Hepatocyte (in vitro differentiated cells): ENCODE results near the gene LRRC51. TPM values are rescaled to one million over a fixed set of nuclear protein-coding genes. Genes with fewer than 3 reads are reported as not detected.

Experiments
- DNase-seq: peaks from one replicate; pipeline ENCODE4 v3.0.0-alpha.2; 2016; ENCODE audit warnings: low spot score
- H2AFZ ChIP-seq: fragments of 200-600 bp; sonication (generic); 2 replicates; pipeline ENCODE4 v1.6.0; 2016; ENCODE audit warnings: antibody characterized with exemption, mild to moderate bottlenecking
- H3K27ac ChIP-seq: fragments of 200-600 bp; sonication (generic); 2 replicates; pipeline ENCODE4 v1.5.1; 2016; ENCODE audit warnings: mild to moderate bottlenecking
- H3K27me3 ChIP-seq: fragments of 200-600 bp; sonication (generic); 2 replicates; pipeline ENCODE4 v1.6.1; 2016
- H3K36me3 ChIP-seq: fragments of 200-600 bp; sonication (generic); replicated peaks from 2 replicates; pipeline ENCODE4 v1.5.1; 2016; ENCODE audit warnings: low read depth; ENCODE audit not compliant: insufficient read depth
- H3K4me1 ChIP-seq: fragments of 200-600 bp; sonication (generic); 2 replicates; pipeline ENCODE4 v1.5.1; 2016; ENCODE audit warnings: mild to moderate bottlenecking, moderate library complexity; ENCODE audit not compliant: insufficient read depth
- H3K4me2 ChIP-seq: fragments of 200-600 bp; sonication (generic); 2 replicates; pipeline ENCODE4 v1.6.0; 2016
- H3K4me3 ChIP-seq: fragments of 200-600 bp; sonication (generic); 2 replicates; pipeline ENCODE4 v1.5.1; 2016; ENCODE audit warnings: mild to moderate bottlenecking
- H3K79me2 ChIP-seq: fragments of 200-600 bp; sonication (generic); 2 replicates; pipeline ENCODE4 v1.6.0; 2017; ENCODE audit warnings: mild to moderate bottlenecking
- H3K9me2 ChIP-seq: fragments of 200-600 bp; sonication (generic); replicated peaks from 2 replicates; pipeline ENCODE4 v1.6.0; 2017; ENCODE audit warnings: mild to moderate bottlenecking; ENCODE audit not compliant: insufficient read depth
- H3K9me3 ChIP-seq: fragments of 200-600 bp; sonication (generic); 2 replicates; pipeline ENCODE4 v1.5.1; 2016; ENCODE audit warnings: low read depth, mild to moderate bottlenecking
- H4K20me1 ChIP-seq: fragments of 200-600 bp; sonication (generic); 2 replicates; pipeline ENCODE4 v1.6.0; 2016; ENCODE audit warnings: mild to moderate bottlenecking; ENCODE audit not compliant: insufficient read depth, poor library complexity, severe bottlenecking
- CTCF ChIP-seq: fragments of 200-600 bp; sonication (generic); IDR thresholded peaks from 2 replicates; pipeline ENCODE4 v1.5.1; 2016; ENCODE audit warnings: antibody characterized with exemption, mild to moderate bottlenecking; ENCODE audit not compliant: poor library complexity
- EZH2 ChIP-seq: fragments of 200-600 bp; sonication (generic); IDR thresholded peaks from 2 replicates; pipeline ENCODE4 v1.6.1; 2016; ENCODE audit warnings: antibody characterized with exemption, mild to moderate bottlenecking, borderline replicate concordance
- EZH2phosphoT487 ChIP-seq: fragments of 200-600 bp; sonication (generic); IDR thresholded peaks from one replicate; pipeline ENCODE4 v1.6.1; 2018; ENCODE audit warnings: antibody characterized with exemption, mild to moderate bottlenecking, low read depth, moderate library complexity; ENCODE audit not compliant: unreplicated experiment, severe bottlenecking
- WGBS: methylation state at CpG from one replicate; pipeline ENCODE4 v1.1.6; 2016; ENCODE audit warnings: low lambda C conversion rate; ENCODE audit errors: missing lambda C conversion rate; 5-methylcytosine and 5-hydroxymethylcytosine counted together
- polyA plus RNA-seq: library from polyadenylated mRNA; unstranded; fragments of >200 nt; fragmentation: Nextera tagmentation; extraction: Ambion mirVana; gene quantifications from 2 replicates; pipeline ENCODE4 v1.2.1, GENCODE V29; 2016
- total RNA-seq: library from RNA; depleted of rRNA; stranded (reverse); fragments of >200 nt; gene quantifications from 2 replicates; pipeline ENCODE4 v1.2.3, GENCODE V29; 2014

The LRRC51 gene
- total and polyA plus RNA-seq, 2 experiments from 2014 or later, result 2.1 to 3.7 TPM

GRCh38 chr11:72079819-72080325, 778 bp upstream of the LRRC51 start:
- TF ChIP-seq CTCF (no peak), EZH2 (no peak), EZH2phosphoT487 (no peak)
- peak; percentile 27 for DNase-seq
- WGBS, result 7% methylated on average over 12 of the region's 16 CpGs
- no peaks in the 10 kb centered on the region for H3K36me3 ChIP-seq
- peaks cover 14% of the 10 kb centered on the region for H3K4me1 ChIP-seq
- no peaks in the 10 kb centered on the region for H3K9me2 ChIP-seq
- peak overlapping the region; percentile 47 for H3K27ac ChIP-seq
- H4K20me1 ChIP-seq, result no peaks in the 10 kb centered on the region
- H3K4me2 ChIP-seq, result peak overlapping the region; percentile 90
- no peaks in the 10 kb centered on the region for H3K9me3 ChIP-seq
- peak overlapping the region; percentile 26 for H3K4me3 ChIP-seq
- peaks cover 50% of the 10 kb centered on the region for H3K79me2 ChIP-seq
- peak overlapping the region; percentile 39 for H2AFZ ChIP-seq
- H3K27me3 ChIP-seq, result no peaks in the 10 kb centered on the region

- no peak for DNase-seq
- Histone ChIP-seq H3K4me3 (no peak overlapping the region), H3K27ac (peak overlapping the region; percentile 78), H3K4me2 (peak overlapping the region; percentile 75), H3K9me3 (no peaks in the 10 kb centered on the region), H3K9me2 (no peaks in the 10 kb centered on the region), H4K20me1 (no peaks in the 10 kb centered on the region), H3K36me3 (no peaks in the 10 kb centered on the region), H2AFZ (peak overlapping the region; percentile 42), H3K27me3 (no peaks in the 10 kb centered on the region), H3K4me1 (peaks cover 14% of the 10 kb centered on the region), H3K79me2 (peaks cover 36% of the 10 kb centered on the region)
- TF ChIP-seq CTCF (no peak), EZH2 (no peak), EZH2phosphoT487 (no peak)
- 87% methylated on average over 21 of the region's 21 CpGs for WGBS
Observed at GRCh38 chr11:72081184-72081644, 564 bp downstream of the LRRC51 start.

GRCh38 chr11:72081821-72082453, 1.3 kb downstream of the LRRC51 start:
- WGBS, result 85% methylated on average over 3 of the region's 3 CpGs
- H3K4me1 ChIP-seq, result peaks cover 14% of the 10 kb centered on the region
- no peaks in the 10 kb centered on the region for H3K27me3 ChIP-seq
- no peaks in the 10 kb centered on the region for H3K9me2 ChIP-seq
- H3K4me2 ChIP-seq, result no peak overlapping the region
- no peaks in the 10 kb centered on the region for H3K9me3 ChIP-seq
- H3K27ac ChIP-seq, result peak overlapping the region; percentile 78
- H3K36me3 ChIP-seq, result no peaks in the 10 kb centered on the region
- H3K79me2 ChIP-seq, result peaks cover 29% of the 10 kb centered on the region
- DNase-seq, result no peak
- H3K4me3 ChIP-seq, result no peak overlapping the region
- no peak overlapping the region for H2AFZ ChIP-seq
- TF ChIP-seq EZH2 (no peak), CTCF (no peak), EZH2phosphoT487 (no peak)
- no peaks in the 10 kb centered on the region for H4K20me1 ChIP-seq
